ENCODE measurements around the gene C7orf57. TPM values are rescaled to one million over a fixed set of nuclear protein-coding genes. Genes with fewer than 3 reads are reported as not detected.

The C7orf57 gene
- polyA plus RNA-seq, 1 of the 3 experiments (the other 2 are of a cell fraction): 0.41 TPM

DNA sequence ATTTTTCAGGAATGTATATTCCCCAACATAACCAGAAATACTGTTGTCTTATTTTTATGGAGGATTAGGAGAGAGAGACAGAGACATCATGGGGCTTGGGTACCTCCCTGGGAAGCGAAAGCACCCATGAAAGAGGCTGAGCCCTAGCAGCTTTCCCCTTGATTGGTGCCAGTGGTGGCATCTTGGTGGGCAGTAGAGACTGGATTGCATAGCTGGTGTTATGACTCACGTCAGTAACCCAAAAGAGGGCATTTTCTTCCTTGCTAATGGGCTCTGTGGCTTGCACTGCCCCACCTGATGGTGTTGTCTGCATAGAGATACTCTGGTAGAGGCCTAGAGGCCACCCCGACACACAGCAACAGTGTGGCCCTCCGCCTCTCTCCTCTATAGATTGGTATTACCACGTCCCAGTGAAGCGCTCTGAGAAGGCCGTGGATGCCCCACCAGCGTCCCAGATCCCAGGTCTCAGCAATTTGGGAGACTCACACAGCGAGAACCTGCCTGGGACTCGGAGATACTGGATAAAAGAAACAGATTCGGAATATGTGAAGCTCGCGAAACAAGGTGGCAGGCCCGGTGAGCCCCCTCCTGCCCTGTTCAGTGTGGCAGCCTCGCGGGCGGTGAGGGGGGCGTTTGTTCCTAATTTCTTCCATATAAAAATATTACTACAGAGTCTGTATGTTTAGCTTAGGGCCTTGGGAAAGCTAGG, 5.8 kb downstream of the C7orf57 start:
- Histone ChIP-seq H2AFZ (ENCODE audit: low read depth) (peak overlapping the region; percentile 29; the same call in 1 of the 2 replicates), H3K9ac (no peak overlapping the region; the same call in 1 of the 2 replicates), H3K9me3 (no peaks in the 10 kb centered on the region), H3K27me3 (ENCODE audit: insufficient read depth) (no peaks in the 10 kb centered on the region), H3F3A (replicated peaks; ENCODE audit: insufficient read depth) (peaks cover 20% of the 10 kb centered on the region), H3K4me3 (ENCODE audit: low read depth in 2 of 2, low read length in 1 of 2) (no peak overlapping the region), H4K20me1 (ENCODE audit: insufficient read depth) (no peaks in the 10 kb centered on the region), H3K4me2 (peak overlapping the region; percentile 46), H3K27ac (ENCODE audit: low read depth in 2 of 2, low read length in 1 of 2) (peak overlapping the region in 1 of 2 experiments; percentile 87; a peak in 3 of 4 replicates), H3K36me3 (replicated peaks in 1 of 2; ENCODE audit: control insufficient read depth in 1 of 2, insufficient read depth in 2 of 2, low read length in 1 of 2) (no peaks in the 10 kb centered on the region), H3K9me2 (no peaks in the 10 kb centered on the region), H3K4me1 (ENCODE audit: control insufficient read depth in 1 of 2, insufficient read depth in 2 of 2, low read depth in 1 of 2, low read length in 1 of 2) (peaks cover 5 to 26% of the 10 kb centered on the region in 2 experiments), H3K79me2 (ENCODE audit: insufficient read depth) (no peaks in the 10 kb centered on the region)
- ChIA-PET POLR2A (interaction anchor here (1.3 kb wide), 1 partner anchor 68 kb away, joined by 3 read pairs; no protein-coding TSS in a partner anchor), CTCF (interaction anchor here (1.9 kb wide), 1 partner anchor 96 kb away, joined by 7 read pairs; no protein-coding TSS in a partner anchor)
- 69% methylated on average over 13 of the region's 18 CpGs for WGBS (ENCODE audit: low lambda C conversion rate)
- DNase-seq: no peak
- no peak for TF ChIP-seq CHD2 (IDR thresholded peaks at IDR 0.05; ENCODE audit: low read length, partially characterized antibody)
- TF ChIP-seq MXI1 (IDR thresholded peaks at IDR 0.05; ENCODE audit: low read depth, low read length): no peak
- TF ChIP-seq FOSL2 (IDR thresholded peaks at IDR 0.05; ENCODE audit: borderline replicate concordance, low read depth): peak; percentile 22; the same call in 1 of the 2 replicates

DNA sequence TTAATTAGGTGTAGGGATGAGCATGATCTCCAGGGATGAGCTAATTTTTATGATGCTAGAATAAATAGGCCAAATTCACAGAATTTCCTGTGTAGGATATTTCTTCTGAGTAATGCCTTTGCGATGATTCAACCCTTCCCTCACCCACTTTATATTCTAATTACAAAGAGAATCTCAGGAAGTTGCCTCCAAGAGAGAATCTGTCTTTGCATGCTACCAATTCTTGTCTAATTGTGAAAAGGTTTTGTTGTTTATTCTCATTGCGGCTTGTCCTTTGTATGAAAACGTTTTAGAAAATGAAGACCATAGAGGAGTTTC, 6.3 kb downstream of the C7orf57 start:
- Histone ChIP-seq H3K27me3 (ENCODE audit: insufficient read depth) (no peaks in the 10 kb centered on the region), H3K36me3 (replicated peaks in 1 of 2; ENCODE audit: control insufficient read depth in 1 of 2, insufficient read depth in 2 of 2, low read length in 1 of 2) (no peaks in the 10 kb centered on the region), H3K79me2 (ENCODE audit: insufficient read depth) (no peaks in the 10 kb centered on the region), H3K27ac (ENCODE audit: low read depth in 2 of 2, low read length in 1 of 2) (peak overlapping the region; percentile 43 to 87; a peak in 3 of 4 replicates), H3K4me2 (peak overlapping the region; percentile 46), H3F3A (replicated peaks; ENCODE audit: insufficient read depth) (peaks cover 20% of the 10 kb centered on the region), H3K9me3 (no peaks in the 10 kb centered on the region), H2AFZ (ENCODE audit: low read depth) (peak overlapping the region; percentile 41; the same call in 1 of the 2 replicates), H3K4me1 (ENCODE audit: control insufficient read depth in 1 of 2, insufficient read depth in 2 of 2, low read depth in 1 of 2, low read length in 1 of 2) (peaks cover 2 to 25% of the 10 kb centered on the region in 2 experiments; a peak in 3 of 4 replicates), H3K4me3 (ENCODE audit: low read depth in 2 of 2, low read length in 1 of 2) (peak overlapping the region in 1 of 2 experiments; percentile 6; a peak in 1 of 4 replicates), H3K9me2 (no peaks in the 10 kb centered on the region), H3K9ac (peak overlapping the region; percentile 54), H4K20me1 (ENCODE audit: insufficient read depth) (no peaks in the 10 kb centered on the region)
- 34% methylated on average over 3 of the region's 3 CpGs for WGBS (ENCODE audit: low lambda C conversion rate)
- TF ChIP-seq JUND (IDR thresholded peaks at IDR 0.05) (peak; percentile 76), YY1 (IDR thresholded peaks at IDR 0.05; ENCODE audit: low read depth) (no peak), FOSL2 (IDR thresholded peaks at IDR 0.05; ENCODE audit: borderline replicate concordance, low read depth) (peak; percentile 79; the same call in 1 of the 2 replicates), EZH2phosphoT487 (IDR thresholded peaks at IDR 0.05; ENCODE audit: borderline replicate concordance, low read depth) (no peak), EP300 (IDR thresholded peaks at IDR 0.05; ENCODE audit: borderline replicate concordance in 1 of 2, low read depth in 1 of 2, low read length in 1 of 2) (peak in 1 of 2 experiments; percentile 32; a peak in 1 of 4 replicates), NFIC (IDR thresholded peaks at IDR 0.05; ENCODE audit: borderline replicate concordance) (peak; percentile 25; the same call in 1 of the 2 replicates), RXRA (IDR thresholded peaks at IDR 0.05; ENCODE audit: borderline replicate concordance, low read depth) (peak; percentile 41; the same call in 1 of the 2 replicates), RFX5 (IDR thresholded peaks at IDR 0.05; ENCODE audit: low read length) (no peak), SMC3 (IDR thresholded peaks at IDR 0.05; ENCODE audit: low read depth, low read length) (no peak)
- TF ChIP-seq, protein P1, sequence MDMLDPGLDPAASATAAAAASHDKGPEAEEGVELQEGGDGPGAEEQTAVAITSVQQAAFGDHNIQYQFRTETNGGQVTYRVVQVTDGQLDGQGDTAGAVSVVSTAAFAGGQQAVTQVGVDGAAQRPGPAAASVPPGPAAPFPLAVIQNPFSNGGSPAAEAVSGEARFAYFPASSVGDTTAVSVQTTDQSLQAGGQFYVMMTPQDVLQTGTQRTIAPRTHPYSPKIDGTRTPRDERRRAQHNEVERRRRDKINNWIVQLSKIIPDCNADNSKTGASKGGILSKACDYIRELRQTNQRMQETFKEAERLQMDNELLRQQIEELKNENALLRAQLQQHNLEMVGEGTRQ (IDR thresholded peaks at IDR 0.05; ENCODE audit: borderline replicate concordance, low read depth, low read length): no peak
- TF ChIP-seq, protein P2, sequence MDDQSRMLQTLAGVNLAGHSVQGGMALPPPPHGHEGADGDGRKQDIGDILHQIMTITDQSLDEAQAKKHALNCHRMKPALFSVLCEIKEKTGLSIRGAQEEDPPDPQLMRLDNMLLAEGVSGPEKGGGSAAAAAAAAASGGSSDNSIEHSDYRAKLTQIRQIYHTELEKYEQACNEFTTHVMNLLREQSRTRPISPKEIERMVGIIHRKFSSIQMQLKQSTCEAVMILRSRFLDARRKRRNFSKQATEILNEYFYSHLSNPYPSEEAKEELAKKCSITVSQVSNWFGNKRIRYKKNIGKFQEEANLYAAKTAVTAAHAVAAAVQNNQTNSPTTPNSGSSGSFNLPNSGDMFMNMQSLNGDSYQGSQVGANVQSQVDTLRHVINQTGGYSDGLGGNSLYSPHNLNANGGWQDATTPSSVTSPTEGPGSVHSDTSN (IDR thresholded peaks at IDR 0.05): no peak
- CTCF ChIA-PET: interaction anchor here (1.9 kb wide), 1 partner anchor 96 kb away, joined by 7 read pairs; no protein-coding TSS in a partner anchor
- POLR2A ChIA-PET: interaction anchor here (1.3 kb wide), 1 partner anchor 67 kb away, joined by 3 read pairs; no protein-coding TSS in a partner anchor
- DNase-seq: no peak
